ENCODE measurements around the gene LMO7.
"Not testable (repeated sequence)": the region's sequence is repeated elsewhere in the genome, so short reads cannot be mapped to it uniquely, and the experiment has no call there.

The LMO7 gene

DNA sequence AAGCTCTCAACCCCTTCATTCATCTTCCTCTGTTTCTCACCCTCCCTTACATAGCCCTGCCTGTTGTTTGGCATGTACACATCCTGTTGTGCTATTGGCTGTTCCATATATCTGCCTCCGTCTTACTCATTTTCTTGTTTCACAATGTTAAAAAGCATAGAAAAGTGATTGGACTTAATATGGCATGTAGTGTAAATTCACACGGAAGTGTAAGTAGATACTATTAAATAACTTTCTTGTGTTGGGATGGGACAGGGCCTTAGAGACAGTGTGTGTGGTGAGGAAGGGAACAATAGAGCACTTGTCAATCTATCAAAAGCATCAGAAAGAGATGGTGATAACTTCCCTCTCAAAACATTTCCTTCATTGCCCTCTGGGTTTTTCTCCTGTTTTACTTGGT lies 12.3 kb downstream of the LMO7 start:
- no peak for DNase-seq

DNA sequence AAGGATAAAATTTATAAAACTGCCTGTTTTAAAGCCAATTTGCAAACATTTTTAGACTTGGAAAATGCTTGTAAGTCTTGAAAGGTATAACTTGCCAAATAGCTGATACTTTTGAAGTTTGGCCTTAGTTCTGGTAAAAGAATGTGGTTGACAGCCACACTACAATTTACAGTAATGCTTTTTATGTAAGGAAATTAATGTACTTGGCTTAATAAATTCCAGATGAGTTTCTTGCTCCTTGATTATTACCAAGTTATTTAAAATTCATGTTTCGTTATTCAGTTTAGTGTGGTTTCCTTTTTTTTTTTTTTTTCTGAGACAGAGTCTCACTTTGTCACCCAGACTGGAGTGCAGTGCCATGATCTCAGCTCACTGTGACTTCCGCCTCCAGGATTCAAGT lies 14.9 kb downstream of the LMO7 start:
- peak; percentile 80 for DNase-seq

DNA sequence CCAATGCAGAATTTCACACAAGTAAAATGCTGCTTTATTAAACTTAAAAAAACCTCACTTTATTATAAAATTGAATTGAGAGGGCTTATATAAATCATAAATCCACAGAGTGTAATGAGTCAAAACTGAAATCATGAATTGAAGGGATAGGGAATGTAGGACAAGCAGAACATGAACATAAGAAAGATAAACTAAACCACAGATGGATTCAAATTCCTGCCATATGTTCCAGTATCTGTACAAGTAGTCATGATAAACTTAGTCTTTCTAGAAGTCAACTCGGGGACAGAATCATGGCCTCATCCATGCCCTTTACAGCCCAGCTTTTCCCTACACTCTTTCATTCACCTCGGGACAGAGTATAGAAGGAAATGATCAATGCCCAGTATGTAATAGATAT lies 16.6 kb downstream of the LMO7 start:
- peak; percentile 33 for DNase-seq

DNA sequence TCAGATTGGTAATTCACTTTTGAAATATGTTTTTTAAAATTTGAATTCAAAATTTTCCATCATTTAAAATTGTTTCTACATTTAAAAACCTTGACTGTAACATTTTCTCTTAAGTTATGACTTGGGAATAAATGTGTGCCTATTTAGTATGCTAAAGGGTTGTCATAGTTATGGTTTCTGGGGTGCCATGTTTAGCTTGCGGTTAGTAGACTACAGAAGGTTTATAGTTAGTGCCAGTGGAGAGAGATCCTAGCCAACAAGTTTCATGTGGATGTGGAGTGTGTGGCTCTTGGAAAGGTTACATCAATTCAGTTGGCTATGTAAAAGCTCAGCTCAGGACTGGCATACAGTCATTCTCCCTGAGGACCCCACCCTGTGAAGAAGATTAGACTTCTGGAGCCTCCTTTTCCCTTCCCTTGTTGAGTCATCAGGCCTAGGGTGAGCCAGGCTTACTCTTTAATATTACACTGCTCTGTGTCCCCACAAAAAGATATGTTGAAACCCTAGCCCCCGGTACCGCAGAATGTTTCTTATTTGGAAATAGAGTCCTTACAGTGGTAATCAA lies 20.4 kb downstream of the LMO7 start:
- DNase-seq: peak; percentile 49

DNA sequence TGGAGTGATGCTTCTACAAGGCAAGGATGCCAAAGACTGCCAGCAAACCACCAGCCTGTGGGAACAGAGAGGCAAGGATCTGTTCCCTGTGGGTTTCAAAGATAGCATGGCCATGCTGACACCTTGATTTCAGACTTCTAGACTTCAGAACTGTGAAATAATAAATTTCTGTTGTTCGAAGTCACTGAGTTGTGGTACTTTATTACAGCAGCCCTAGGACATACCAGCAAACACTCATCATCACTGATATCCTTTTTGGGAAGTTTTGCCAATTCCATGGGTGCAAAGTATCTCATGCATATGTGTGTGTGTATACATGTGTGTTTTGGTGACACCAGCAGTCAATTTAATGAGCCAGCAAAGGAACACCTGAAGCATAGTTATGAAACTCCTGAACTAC lies 21.0 kb downstream of the LMO7 start:
- DNase-seq: peak; percentile 39

GRCh38 chr13:75660694-75661093 lies 24.6 kb downstream of the LMO7 start:
- no peak for DNase-seq

DNA sequence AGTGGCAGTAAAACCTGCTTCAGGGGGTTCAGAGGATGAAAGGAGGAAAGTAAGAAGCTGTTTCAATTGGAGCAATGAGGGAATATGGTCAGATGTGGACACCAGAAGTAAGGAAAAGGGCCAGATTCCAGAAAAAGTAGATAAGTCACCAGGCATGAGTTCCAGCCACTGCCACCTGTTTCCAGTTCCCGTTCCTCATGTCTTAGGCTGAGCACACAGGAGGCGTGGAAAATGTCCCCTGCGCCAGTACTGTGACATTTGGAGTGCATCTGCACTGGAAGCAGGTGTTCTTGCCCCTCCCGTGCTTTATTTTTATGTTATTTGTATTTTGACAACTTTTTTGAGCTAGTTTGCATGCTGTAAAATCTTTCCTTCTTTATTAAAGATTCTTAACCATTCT lies 25.3 kb downstream of the LMO7 start:
- DNase-seq: no peak

DNA sequence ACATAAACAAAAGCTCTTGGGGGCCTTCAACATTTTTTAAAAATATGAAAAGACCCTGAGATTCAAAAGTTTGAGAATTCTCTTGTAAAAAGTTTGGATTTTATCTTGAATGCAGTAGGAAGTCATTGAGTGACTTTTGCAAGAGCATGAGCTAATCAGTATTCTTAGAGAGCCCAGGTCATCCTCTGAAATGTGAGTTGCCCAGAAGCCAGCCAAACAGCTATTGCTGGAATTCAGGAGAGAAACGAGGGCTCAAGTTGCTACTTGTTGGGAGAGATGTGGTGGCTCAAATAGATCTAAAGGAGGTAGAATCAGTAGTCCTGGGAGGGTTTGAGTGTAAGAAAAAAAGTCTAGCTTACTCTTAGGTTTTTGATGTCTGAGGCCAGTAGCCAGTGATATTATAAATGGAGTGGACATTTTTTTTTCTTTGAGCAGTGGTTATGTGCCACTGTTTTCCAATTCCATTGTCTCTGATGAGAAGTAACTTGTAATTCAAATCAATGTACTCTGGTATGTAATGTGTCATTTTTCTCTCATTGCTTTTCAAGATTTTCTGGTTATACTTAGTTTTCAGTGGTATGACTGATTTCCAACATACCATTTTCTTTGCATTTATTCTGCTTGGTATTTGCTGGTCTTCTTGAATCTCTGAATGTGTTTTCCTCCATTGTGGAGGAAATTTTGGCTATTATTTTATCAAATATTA lies 30.7 kb downstream of the LMO7 start:
- peak; percentile 29 for DNase-seq

- DNase-seq: no peak
Measured at GRCh38 chr13:75669706-75670105, 33.6 kb downstream of the LMO7 start.

GRCh38 chr13:75670496-75670895 lies 34.4 kb downstream of the LMO7 start:
- peak; percentile 34 for DNase-seq

- DNase-seq: no peak
Measured at GRCh38 chr13:75675421-75675820, 39.3 kb downstream of the LMO7 start.

DNA sequence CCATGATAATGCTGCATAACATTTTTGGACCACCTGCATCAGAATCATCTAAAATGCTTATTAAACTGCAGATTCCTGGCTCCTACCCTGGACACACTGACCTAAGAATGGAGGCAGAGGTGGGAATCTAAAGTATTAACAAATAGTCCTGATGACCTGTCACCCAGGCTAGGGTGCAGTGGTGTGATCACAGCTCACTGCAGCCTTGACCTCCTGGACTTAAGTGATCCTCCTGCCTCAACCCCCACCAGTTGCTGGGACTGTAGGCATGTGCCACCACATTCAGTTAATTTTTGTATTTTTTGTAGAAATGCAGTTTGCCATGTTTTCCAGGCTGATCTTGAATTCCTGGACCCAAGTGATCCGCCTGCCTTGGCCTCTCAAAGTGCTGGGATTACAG lies 43.3 kb downstream of the LMO7 start:
- no peak for DNase-seq

DNA sequence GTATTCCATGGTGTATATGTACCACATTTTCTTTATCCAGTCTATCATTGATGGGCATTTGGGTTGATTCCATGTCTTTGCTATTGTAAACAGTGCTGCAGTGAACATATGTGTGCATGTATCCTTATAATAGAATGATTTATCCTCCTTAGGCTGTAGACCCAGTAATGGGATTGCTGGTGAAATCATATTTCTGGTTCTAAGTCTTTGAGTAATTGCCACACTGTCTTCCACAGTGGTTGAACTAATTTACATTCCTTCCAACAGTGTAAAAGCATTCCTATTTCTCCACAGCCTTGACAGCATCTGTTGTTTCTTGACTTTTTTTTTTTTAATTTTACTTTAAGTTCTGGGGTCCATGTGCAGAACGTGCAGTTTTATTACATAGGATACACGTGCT lies 44.1 kb downstream of the LMO7 start:
- peak; percentile 64 for DNase-seq

DNA sequence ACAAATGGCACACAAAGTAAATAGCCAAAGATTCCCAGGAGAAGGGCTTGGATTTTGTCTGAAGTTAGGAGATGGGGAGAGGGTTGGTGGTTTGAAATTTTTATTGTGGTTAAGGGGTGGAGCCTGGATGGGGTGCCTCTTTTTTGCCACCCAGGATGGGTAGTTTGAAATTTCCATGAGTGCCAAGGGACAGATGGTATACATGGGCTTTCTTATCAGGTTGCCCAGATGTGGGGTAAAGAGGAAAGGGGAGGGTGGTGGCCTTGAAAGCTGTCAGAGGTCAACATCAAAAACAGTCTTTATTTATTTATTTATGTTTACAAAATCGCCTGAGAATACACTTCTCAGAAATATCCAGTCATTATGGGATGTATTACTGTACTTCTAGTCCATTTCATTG lies 46.2 kb downstream of the LMO7 start:
- no peak for DNase-seq

- peak; percentile 85 for DNase-seq
Measured at GRCh38 chr13:75685239-75685697, 49.1 kb downstream of the LMO7 start.

GRCh38 chr13:75687150-75687763 lies 51.1 kb downstream of the LMO7 start:
- DNase-seq: peak; percentile 52

- no peak for DNase-seq
Measured at GRCh38 chr13:75689686-75690085, 53.6 kb downstream of the LMO7 start.

GRCh38 chr13:75690607-75691006 lies 54.5 kb downstream of the LMO7 start:
- DNase-seq: no peak

DNA sequence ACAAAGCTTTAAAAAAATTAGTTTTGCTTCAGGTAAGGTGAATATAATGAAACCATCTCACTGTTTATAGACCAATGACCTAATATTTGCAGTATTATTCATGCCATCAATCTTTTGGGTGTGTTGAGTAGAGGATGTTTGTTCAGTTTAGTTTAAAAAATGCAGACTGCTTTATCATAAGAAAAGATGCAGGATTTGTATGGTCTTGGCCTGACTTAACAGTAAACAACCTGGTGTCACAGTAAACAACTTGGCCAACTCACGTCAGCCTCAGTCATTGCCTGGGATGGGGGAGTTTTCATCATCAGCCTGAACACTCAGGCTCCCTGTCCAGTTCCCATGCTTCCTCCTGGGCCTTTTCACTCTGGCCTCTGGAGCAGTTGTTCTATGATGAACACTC lies 55.1 kb downstream of the LMO7 start:
- no peak for DNase-seq

GRCh38 chr13:75693227-75693626 lies 57.1 kb downstream of the LMO7 start:
- DNase-seq: no peak

GRCh38 chr13:75694722-75695121 lies 58.6 kb downstream of the LMO7 start:
- DNase-seq: no peak

DNA sequence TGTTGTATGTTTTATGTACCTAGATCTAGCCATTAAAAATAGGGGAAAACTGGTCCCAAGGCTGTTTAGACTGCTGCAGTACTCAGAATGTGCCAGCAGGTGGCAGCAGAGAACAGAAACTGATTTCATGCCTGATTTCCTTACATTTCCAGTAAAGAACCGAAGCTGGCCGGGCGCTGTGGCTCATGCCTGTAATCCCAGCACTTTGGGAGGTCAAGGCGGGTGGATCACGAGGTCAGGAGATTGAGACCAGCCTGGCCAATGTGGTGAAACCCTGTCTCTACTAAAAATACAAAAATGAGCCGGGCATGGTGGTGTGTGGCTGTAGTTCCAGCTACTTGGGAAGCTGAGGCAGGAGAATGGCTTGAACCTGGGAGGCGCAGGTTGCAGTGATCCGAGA lies 59.8 kb downstream of the LMO7 start:
- peak; percentile 66 for DNase-seq

- no peak for DNase-seq
Measured at GRCh38 chr13:75699062-75699461, 62.9 kb downstream of the LMO7 start.

- not testable (repeated sequence) for DNase-seq
Measured at GRCh38 chr13:75699717-75700116, 63.6 kb downstream of the LMO7 start.

DNA sequence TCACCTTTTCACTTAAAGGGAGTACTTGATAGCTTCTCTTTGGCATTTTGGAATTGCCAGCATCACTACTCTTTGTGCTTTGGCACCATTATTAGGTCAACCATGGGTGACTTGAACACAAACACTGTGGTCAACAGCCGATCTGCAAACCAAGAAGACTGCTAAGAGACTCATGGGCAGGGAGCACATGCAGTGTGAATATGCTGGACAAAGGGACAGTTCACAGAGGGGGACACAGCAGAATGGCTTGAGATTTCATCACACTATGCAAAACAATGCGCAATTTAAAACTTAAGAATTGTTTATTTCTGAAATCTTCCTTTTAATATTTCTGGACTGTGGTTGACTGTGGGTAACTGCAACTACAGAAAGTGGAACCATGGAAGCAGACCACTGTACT lies 64.4 kb downstream of the LMO7 start:
- no peak for DNase-seq

Measured in fibroblast of skin of right quadriceps (primary cell).